ENCODE data around the gene NFIB.

- TF ChIP-seq MYC (IDR thresholded peaks at IDR 0.05; ENCODE audit: borderline replicate concordance, low read length), result no peak
- no peak for TF ChIP-seq CEBPB (IDR thresholded peaks at IDR 0.05)
- no peak for TF ChIP-seq MAZ (IDR thresholded peaks at IDR 0.05; ENCODE audit: borderline replicate concordance, low read depth, low read length)
- no peak for TF ChIP-seq CBX8 (IDR thresholded peaks at IDR 0.05)
- no peak for TF ChIP-seq JUN (IDR thresholded peaks at IDR 0.05)
- no peak for TF ChIP-seq MAFK (IDR thresholded peaks at IDR 0.05; ENCODE audit: partially characterized antibody)
Observed at GRCh38 chr9:14277761-14278160, 36.2 kb downstream of the NFIB start.

Measured in A549 (cell line).